Measurements from ENCODE around the gene PEAK1. TPM values are rescaled to one million over a fixed set of nuclear protein-coding genes. Genes with fewer than 3 reads are reported as not detected.

The PEAK1 gene
- total and polyA plus RNA-seq, 2 donors (not counting 3 experiments of a cell fraction or from before 2014, with no cell fraction given): 17.9 to 91.9 TPM

- peaks cover 30% of the 10 kb centered on the region for H4K20me1 ChIP-seq (replicated peaks; ENCODE audit: control insufficient read depth, extremely low read depth, insufficient read depth, low read length)
- intact Hi-C loops (cut with micrococcal nuclease): loop anchor here (5.0 kb wide), 1 partner anchor 48 kb away; no protein-coding TSS in a partner anchor
- BruUV-seq (replicated peaks): no TSS peak
Observed at GRCh38 chr15:77414789-77415442, 5.0 kb downstream of the PEAK1 start.

DNA sequence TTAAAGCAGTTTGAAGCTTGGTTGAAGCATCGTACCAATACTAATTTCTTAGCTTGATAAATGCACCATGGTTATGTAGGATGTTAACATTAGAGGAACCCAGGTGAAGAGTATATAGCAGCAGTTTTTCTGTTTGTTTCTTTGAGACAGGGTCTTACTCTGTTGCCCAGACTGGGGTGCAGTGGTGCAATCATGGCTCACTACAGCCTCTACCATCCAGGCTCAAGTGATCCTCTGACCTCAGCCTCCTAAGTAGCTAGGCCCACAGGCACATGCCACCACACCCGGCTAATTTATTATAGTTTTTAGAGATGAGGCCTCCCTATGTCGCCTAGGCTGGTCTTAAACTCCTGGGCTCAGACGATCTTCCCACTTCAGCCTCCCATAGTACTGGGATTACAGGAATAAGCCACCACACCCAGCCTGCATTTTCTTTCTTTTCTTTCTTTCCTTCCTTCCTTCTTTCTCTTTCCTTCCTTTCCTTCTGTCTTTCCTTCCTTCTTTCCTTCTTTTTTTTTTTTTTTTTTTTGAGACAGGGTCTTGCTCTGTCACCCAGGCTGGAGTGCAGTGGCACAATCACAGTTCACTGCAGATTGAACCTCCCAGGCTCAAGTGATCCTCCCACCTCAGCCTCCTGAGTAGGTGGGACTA is 6.1 kb downstream of the PEAK1 start:
- H3K4me1 ChIP-seq (ENCODE audit: control insufficient read depth, extremely low read depth, insufficient read depth, low read length): peaks cover 32% of the 10 kb centered on the region
- no peak overlapping the region for H3K4me2 ChIP-seq (ENCODE audit: insufficient read depth, low read length)
- intact Hi-C loops (cut with micrococcal nuclease) (no loop called here), dilution Hi-C loops (cut with MboI; ENCODE audit: extremely low pct_ligation_motif_present, low sequenced_read_pairs) (no loop called here)
- no peaks in the 10 kb centered on the region for H3K9me3 ChIP-seq (replicated peaks; ENCODE audit: control insufficient read depth, insufficient read depth, low read length)
- H3K27me3 ChIP-seq (ENCODE audit: control insufficient read depth in 2 of 2, insufficient read depth in 2 of 2, low read length in 2 of 2): no peaks in the 10 kb centered on the region
- no peaks in the 10 kb centered on the region for H3K9me1 ChIP-seq (replicated peaks; ENCODE audit: control insufficient read depth, extremely low read depth, insufficient read depth, low read length)
- no peak for FAIRE-seq
- no peak for TF ChIP-seq POLR2A (IDR thresholded peaks at IDR 0.05; ENCODE audit: low read depth, low read length)
- no peak for TF ChIP-seq POLR2AphosphoS5 (IDR thresholded peaks at IDR 0.05; ENCODE audit: insufficient read depth, low read depth, low read length)
- TF ChIP-seq FOS (IDR thresholded peaks at IDR 0.05; ENCODE audit: borderline replicate concordance, insufficient read depth, low read length): no peak
- no peak for TF ChIP-seq GATA2 (IDR thresholded peaks at IDR 0.05; ENCODE audit: insufficient read depth, insufficient read length, low read depth, low read length)
- TF ChIP-seq, protein P1, sequence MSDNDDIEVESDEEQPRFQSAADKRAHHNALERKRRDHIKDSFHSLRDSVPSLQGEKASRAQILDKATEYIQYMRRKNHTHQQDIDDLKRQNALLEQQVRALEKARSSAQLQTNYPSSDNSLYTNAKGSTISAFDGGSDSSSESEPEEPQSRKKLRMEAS (IDR thresholded peaks at IDR 0.05; ENCODE audit: insufficient read depth, insufficient read length): no peak
- TF ChIP-seq CTCF (IDR thresholded peaks at IDR 0.05; ENCODE audit: extremely low read depth in 1 of 2, insufficient read depth in 1 of 2, low read depth in 1 of 2, low read length in 2 of 2): no peak
- no peak for TF ChIP-seq JUN (IDR thresholded peaks at IDR 0.05; ENCODE audit: borderline replicate concordance, insufficient read depth, insufficient read length, low read depth)
- TF ChIP-seq MYC (IDR thresholded peaks at IDR 0.05; ENCODE audit: low read depth, low read length): no peak
- no peak for TF ChIP-seq EZH2 (IDR thresholded peaks at IDR 0.05; ENCODE audit: borderline replicate concordance, low read depth, low read length, severe bottlenecking)
- no peak overlapping the region for H3K4me3 ChIP-seq (replicated peaks in 1 of 3; ENCODE audit: insufficient read depth in 1 of 3, low read depth in 1 of 3, low read length in 3 of 3)
- ChIA-PET CTCF (no interaction called here), POLR2A (no interaction called here)
- peaks cover 100% of the 10 kb centered on the region for H3K79me2 ChIP-seq (ENCODE audit: control insufficient read depth, insufficient read depth, low read length)
- H3K9ac ChIP-seq (replicated peaks; ENCODE audit: extremely low read depth, insufficient read depth, low read length): no peak overlapping the region
- BruUV-seq (replicated peaks): no TSS peak
- peaks cover 30% of the 10 kb centered on the region for H4K20me1 ChIP-seq (replicated peaks; ENCODE audit: control insufficient read depth, extremely low read depth, insufficient read depth, low read length)
- no peak for DNase-seq (ENCODE audit: low read depth, low spot score)
- H3K36me3 ChIP-seq (ENCODE audit: control insufficient read depth in 2 of 2, extremely low read depth in 1 of 2, insufficient read depth in 2 of 2, low read length in 2 of 2): no peaks in the 10 kb centered on the region
- H3K27ac ChIP-seq (ENCODE audit: insufficient read depth, low read depth, low read length): no peak overlapping the region
- H2AFZ ChIP-seq (ENCODE audit: low read depth, low read length): no peak overlapping the region

More at GRCh38 chr15:77414789-77415442, 5.0 kb downstream of the PEAK1 start:
- FAIRE-seq (no peak), DNase-seq (ENCODE audit: low read depth, low spot score) (no peak)
- no peak for TF ChIP-seq POLR2AphosphoS5 (IDR thresholded peaks at IDR 0.05; ENCODE audit: insufficient read depth, low read depth, low read length)
- TF ChIP-seq POLR2A (IDR thresholded peaks at IDR 0.05; ENCODE audit: low read depth, low read length): no peak
- no peak for TF ChIP-seq GATA2 (IDR thresholded peaks at IDR 0.05; ENCODE audit: insufficient read depth, insufficient read length, low read depth, low read length)
- H3K79me2 ChIP-seq (ENCODE audit: control insufficient read depth, insufficient read depth, low read length): peaks cover 96% of the 10 kb centered on the region
- no peaks in the 10 kb centered on the region for H3K9me1 ChIP-seq (replicated peaks; ENCODE audit: control insufficient read depth, extremely low read depth, insufficient read depth, low read length)
- H3K4me1 ChIP-seq (ENCODE audit: control insufficient read depth, extremely low read depth, insufficient read depth, low read length): peaks cover 32% of the 10 kb centered on the region
- no peaks in the 10 kb centered on the region for H3K36me3 ChIP-seq (ENCODE audit: control insufficient read depth in 2 of 2, extremely low read depth in 1 of 2, insufficient read depth in 2 of 2, low read length in 2 of 2)
- no peaks in the 10 kb centered on the region for H3K27me3 ChIP-seq (ENCODE audit: control insufficient read depth in 2 of 2, insufficient read depth in 2 of 2, low read length in 2 of 2)
- H3K9ac ChIP-seq (replicated peaks; ENCODE audit: extremely low read depth, insufficient read depth, low read length): no peak overlapping the region
- ChIA-PET POLR2A (no interaction called here), CTCF (no interaction called here)
- H3K4me2 ChIP-seq (ENCODE audit: insufficient read depth, low read length): no peak overlapping the region
- H3K4me3 ChIP-seq (replicated peaks in 1 of 3; ENCODE audit: insufficient read depth in 1 of 3, low read depth in 1 of 3, low read length in 3 of 3): no peak overlapping the region
- H2AFZ ChIP-seq (ENCODE audit: low read depth, low read length): no peak overlapping the region
- H3K27ac ChIP-seq (ENCODE audit: insufficient read depth, low read depth, low read length): no peak overlapping the region
- dilution Hi-C loops (cut with MboI; ENCODE audit: extremely low pct_ligation_motif_present, low sequenced_read_pairs): no loop called here
- no peaks in the 10 kb centered on the region for H3K9me3 ChIP-seq (replicated peaks; ENCODE audit: control insufficient read depth, insufficient read depth, low read length)
